ENCODE data around the gene INHBA. TPM values are rescaled to one million over a fixed set of nuclear protein-coding genes. Genes with fewer than 3 reads are reported as not detected.
A peak's percentile ranks its signal among the peaks of the same experiment; 100 is the strongest.

The INHBA gene
- total RNA-seq, 1 experiment from 2014 or later = 1.0 TPM

DNA sequence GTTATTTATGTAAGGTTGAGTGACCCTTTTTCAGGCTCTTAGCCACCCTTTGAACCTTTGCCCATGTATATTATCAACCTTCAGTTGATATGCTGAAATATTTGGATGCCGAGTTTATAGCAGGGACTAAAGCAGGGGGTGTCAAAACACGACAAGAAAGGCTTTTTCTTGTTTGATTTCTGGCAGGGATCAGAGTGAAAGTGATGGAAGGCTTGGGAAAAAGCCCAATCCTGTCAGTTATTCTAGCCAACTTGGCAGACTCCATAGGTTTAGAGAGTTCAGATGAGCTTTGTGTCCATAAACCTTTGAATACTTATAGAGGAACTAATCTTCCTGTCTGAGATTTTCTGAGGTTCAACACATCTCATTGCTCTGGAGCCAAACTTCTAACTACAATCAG is 47.5 kb downstream of the INHBA start (continued):
- TF ChIP-seq E2F5 (CRISPR knock-in tag; IDR thresholded peaks at IDR 0.05) (no peak), CBFB (CRISPR knock-in tag; IDR thresholded peaks at IDR 0.05; ENCODE audit: low read depth) (no peak), CREM (CRISPR knock-in tag; IDR thresholded peaks at IDR 0.05) (no peak)

DNA sequence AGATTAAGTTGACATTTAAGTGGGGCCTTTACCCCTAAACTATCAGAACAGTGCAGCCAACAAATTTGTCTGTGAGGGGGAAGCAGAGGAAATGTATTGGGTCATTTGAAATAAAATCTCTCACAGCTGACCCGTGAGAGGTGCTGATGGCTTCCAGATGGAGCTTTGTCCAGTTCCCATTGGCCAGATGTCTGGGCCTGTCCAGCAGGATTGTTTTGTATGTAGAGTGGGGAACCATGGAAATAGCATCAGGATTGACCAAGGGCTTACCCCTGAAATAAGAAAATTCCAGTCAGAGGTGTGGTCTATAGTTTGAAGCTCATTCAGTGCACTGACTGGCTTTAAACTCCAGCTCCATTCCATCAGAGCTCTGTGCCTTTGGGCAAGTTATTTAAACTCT is 50.6 kb downstream of the INHBA start:
- no peaks in the 10 kb centered on the region for H3K36me3 Mint-ChIP-seq
- POLR2A ChIA-PET = no interaction called here
- no peak for DNase-seq (ENCODE audit: low spot score)
- TF ChIP-seq ZNF281 (CRISPR knock-in tag; IDR thresholded peaks at IDR 0.05) (no peak), RELA (CRISPR knock-in tag; IDR thresholded peaks at IDR 0.05; ENCODE audit: borderline replicate concordance) (no peak)
- H3K27ac Mint-ChIP-seq = no peak overlapping the region
- H3K9me3 Mint-ChIP-seq = no peaks in the 10 kb centered on the region
- ATAC-seq = no peak
- no peak overlapping the region for H3K4me3 Mint-ChIP-seq
- H3K27me3 Mint-ChIP-seq (ENCODE audit: low read depth) = no peaks in the 10 kb centered on the region
- CTCF ChIA-PET = no interaction called here
- peaks cover 13% of the 10 kb centered on the region for H3K4me1 Mint-ChIP-seq

DNA sequence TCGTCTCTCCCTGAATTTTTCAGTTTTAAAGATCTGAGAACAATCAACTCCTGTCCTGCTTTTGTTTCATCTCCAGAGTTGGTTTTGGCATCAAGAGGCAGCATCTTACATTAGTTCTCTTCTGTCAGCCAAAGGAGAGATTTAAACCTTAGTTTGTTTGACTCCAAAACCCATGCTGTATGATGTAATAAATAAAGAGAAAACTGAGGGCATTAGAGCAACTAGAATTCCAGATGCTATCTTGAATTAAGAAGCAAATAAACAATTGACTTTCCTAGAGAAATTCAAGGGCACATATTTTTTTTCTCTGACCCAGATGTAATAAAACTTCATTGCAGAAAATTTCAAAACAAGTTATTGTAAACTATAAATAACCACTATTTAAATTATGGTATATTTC is 54.4 kb downstream of the INHBA start:
- no peaks in the 10 kb centered on the region for H3K9me3 Mint-ChIP-seq
- TF ChIP-seq SOX15 (CRISPR knock-in tag; IDR thresholded peaks at IDR 0.05) = no peak
- TF ChIP-seq, protein P1, sequence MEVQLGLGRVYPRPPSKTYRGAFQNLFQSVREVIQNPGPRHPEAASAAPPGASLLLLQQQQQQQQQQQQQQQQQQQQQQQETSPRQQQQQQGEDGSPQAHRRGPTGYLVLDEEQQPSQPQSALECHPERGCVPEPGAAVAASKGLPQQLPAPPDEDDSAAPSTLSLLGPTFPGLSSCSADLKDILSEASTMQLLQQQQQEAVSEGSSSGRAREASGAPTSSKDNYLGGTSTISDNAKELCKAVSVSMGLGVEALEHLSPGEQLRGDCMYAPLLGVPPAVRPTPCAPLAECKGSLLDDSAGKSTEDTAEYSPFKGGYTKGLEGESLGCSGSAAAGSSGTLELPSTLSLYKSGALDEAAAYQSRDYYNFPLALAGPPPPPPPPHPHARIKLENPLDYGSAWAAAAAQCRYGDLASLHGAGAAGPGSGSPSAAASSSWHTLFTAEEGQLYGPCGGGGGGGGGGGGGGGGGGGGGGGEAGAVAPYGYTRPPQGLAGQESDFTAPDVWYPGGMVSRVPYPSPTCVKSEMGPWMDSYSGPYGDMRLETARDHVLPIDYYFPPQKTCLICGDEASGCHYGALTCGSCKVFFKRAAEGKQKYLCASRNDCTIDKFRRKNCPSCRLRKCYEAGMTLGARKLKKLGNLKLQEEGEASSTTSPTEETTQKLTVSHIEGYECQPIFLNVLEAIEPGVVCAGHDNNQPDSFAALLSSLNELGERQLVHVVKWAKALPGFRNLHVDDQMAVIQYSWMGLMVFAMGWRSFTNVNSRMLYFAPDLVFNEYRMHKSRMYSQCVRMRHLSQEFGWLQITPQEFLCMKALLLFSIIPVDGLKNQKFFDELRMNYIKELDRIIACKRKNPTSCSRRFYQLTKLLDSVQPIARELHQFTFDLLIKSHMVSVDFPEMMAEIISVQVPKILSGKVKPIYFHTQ (CRISPR knock-in tag; IDR thresholded peaks at IDR 0.05) = no peak
- TF ChIP-seq ATF1 (CRISPR knock-in tag; IDR thresholded peaks at IDR 0.05) = no peak
- TF ChIP-seq USF1 (CRISPR knock-in tag; IDR thresholded peaks at IDR 0.05) = no peak
- no peak for TF ChIP-seq SP1 (CRISPR knock-in tag; conservative IDR thresholded peaks at IDR 0.05)
- peaks cover 13% of the 10 kb centered on the region for H3K4me1 Mint-ChIP-seq
- H3K36me3 Mint-ChIP-seq = no peaks in the 10 kb centered on the region
- H3K4me3 Mint-ChIP-seq = no peak overlapping the region
- H3K27me3 Mint-ChIP-seq (ENCODE audit: low read depth) = no peaks in the 10 kb centered on the region
- ChIA-PET CTCF (no interaction called here), POLR2A (no interaction called here)
- DNase-seq (ENCODE audit: low spot score) (no peak), ATAC-seq (no peak)
- peak overlapping the region; percentile 21 for H3K27ac Mint-ChIP-seq

DNA sequence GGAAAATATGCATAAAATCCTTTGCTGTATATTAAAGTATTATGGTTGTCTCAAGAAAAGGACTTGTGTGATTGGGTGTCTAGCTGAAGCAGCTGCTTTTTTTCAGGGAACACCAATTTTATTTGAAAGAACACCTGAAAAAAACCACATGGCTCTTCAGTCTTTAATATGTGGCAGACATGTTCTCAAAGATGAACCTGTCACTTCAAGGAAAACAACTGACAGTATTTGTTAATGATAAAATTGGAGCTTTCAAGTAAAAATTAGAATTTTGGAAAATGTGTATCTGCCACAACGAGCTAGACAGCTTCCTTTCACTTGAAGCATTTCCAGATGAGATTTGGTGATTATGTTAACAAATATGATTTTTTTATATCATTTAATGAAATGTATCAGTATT is 59.3 kb downstream of the INHBA start:
- ATAC-seq = no peak
- H3K9me3 Mint-ChIP-seq = peaks cover 12% of the 10 kb centered on the region
- TF ChIP-seq IRF1 (CRISPR knock-in tag; IDR thresholded peaks at IDR 0.05) (no peak), RELA (CRISPR knock-in tag; IDR thresholded peaks at IDR 0.05; ENCODE audit: borderline replicate concordance) (no peak), ZBTB43 (CRISPR knock-in tag; IDR thresholded peaks at IDR 0.05) (no peak), ZNF317 (CRISPR knock-in tag; IDR thresholded peaks at IDR 0.05; ENCODE audit: borderline replicate concordance, low read depth) (no peak), NR2C2 (CRISPR knock-in tag; IDR thresholded peaks at IDR 0.05) (no peak), RORB (CRISPR knock-in tag; IDR thresholded peaks at IDR 0.05) (no peak), TEAD1 (CRISPR knock-in tag; IDR thresholded peaks at IDR 0.05) (no peak), JUN (CRISPR knock-in tag; IDR thresholded peaks at IDR 0.05) (no peak)
- TF ChIP-seq, protein P2, sequence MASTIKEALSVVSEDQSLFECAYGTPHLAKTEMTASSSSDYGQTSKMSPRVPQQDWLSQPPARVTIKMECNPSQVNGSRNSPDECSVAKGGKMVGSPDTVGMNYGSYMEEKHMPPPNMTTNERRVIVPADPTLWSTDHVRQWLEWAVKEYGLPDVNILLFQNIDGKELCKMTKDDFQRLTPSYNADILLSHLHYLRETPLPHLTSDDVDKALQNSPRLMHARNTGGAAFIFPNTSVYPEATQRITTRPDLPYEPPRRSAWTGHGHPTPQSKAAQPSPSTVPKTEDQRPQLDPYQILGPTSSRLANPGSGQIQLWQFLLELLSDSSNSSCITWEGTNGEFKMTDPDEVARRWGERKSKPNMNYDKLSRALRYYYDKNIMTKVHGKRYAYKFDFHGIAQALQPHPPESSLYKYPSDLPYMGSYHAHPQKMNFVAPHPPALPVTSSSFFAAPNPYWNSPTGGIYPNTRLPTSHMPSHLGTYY (CRISPR knock-in tag; IDR thresholded peaks at IDR 0.05) = no peak
- TF ChIP-seq, protein P3, sequence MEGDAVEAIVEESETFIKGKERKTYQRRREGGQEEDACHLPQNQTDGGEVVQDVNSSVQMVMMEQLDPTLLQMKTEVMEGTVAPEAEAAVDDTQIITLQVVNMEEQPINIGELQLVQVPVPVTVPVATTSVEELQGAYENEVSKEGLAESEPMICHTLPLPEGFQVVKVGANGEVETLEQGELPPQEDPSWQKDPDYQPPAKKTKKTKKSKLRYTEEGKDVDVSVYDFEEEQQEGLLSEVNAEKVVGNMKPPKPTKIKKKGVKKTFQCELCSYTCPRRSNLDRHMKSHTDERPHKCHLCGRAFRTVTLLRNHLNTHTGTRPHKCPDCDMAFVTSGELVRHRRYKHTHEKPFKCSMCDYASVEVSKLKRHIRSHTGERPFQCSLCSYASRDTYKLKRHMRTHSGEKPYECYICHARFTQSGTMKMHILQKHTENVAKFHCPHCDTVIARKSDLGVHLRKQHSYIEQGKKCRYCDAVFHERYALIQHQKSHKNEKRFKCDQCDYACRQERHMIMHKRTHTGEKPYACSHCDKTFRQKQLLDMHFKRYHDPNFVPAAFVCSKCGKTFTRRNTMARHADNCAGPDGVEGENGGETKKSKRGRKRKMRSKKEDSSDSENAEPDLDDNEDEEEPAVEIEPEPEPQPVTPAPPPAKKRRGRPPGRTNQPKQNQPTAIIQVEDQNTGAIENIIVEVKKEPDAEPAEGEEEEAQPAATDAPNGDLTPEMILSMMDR (IDR thresholded peaks at IDR 0.05) = no peak

More for the DNA sequence above, 59.3 kb downstream of the INHBA start:
- ChIA-PET POLR2A (no interaction called here), CTCF (no interaction called here)
- no peak overlapping the region for H3K4me3 Mint-ChIP-seq
- no peaks in the 10 kb centered on the region for H3K27me3 Mint-ChIP-seq (ENCODE audit: low read depth)
- peaks cover 6% of the 10 kb centered on the region for H3K36me3 Mint-ChIP-seq
- DNase-seq (ENCODE audit: low spot score) = no peak
- H3K27ac Mint-ChIP-seq = no peak overlapping the region
- H3K4me1 Mint-ChIP-seq = peaks cover 17% of the 10 kb centered on the region

All from WTC11 (cell line).